H1 (cell line): ENCODE data around the gene DIAPH2. TPM values are rescaled to one million over a fixed set of nuclear protein-coding genes. Genes with fewer than 3 reads are reported as not detected.

Experiments
- FOSL1 ChIP-seq: IDR thresholded peaks from 2 replicates; pipeline ENCODE4 v1.6.1; 2011; ENCODE audit warnings: mild to moderate bottlenecking, low read depth, low read length, moderate library complexity; ENCODE audit not compliant: insufficient read depth
- NANOG ChIP-seq: IDR thresholded peaks from 2 replicates; pipeline ENCODE4 v1.6.1; 2011; ENCODE audit warnings: low read length, low read depth, mild to moderate bottlenecking, inconsistent platforms; ENCODE audit not compliant: insufficient read depth, poor library complexity, severe bottlenecking
- SP1 ChIP-seq: IDR thresholded peaks from 2 replicates; pipeline ENCODE4 v1.6.1; 2011; ENCODE audit warnings: low read depth, low read length
- TBP ChIP-seq: IDR thresholded peaks from 2 replicates; pipeline ENCODE4 v1.6.1; 2011; ENCODE audit warnings: low read depth, low read length, improper control_type of control experiment
- YY1 ChIP-seq: IDR thresholded peaks from 2 replicates; pipeline ENCODE4 v1.6.1; 2011; ENCODE audit warnings: low read depth, mild to moderate bottlenecking, low read length
- polyA plus RNA-seq, 7 experiments: library from polyadenylated mRNA; depleted of rRNA in 3 of 7; stranded (reverse) in 5 of 7; unstranded in 2 of 7; fragments of >200 nt in 5 of 7; fragments of 200-250 nt in 2 of 7; gene quantifications; 1 replicate in 5 of 7; 2 replicates in 1 of 7; 4 replicates in 1 of 7; pipeline versions ENCODE4 v1.2.1 to v1.2.3, GENCODE V29; 2011 to 2013; ENCODE audit warnings: missing spikeins in 2 of 7, mixed read lengths in 2 of 7
- total RNA-seq: library from RNA; stranded (reverse); fragmentation: NEBNext Ultra II Directional; extraction: Animal tissue kit (Norgen Biotek cat#: 25700); gene quantifications from 2 replicates; pipeline ENCODE4 v1.2.1, GENCODE V29; 2021

The DIAPH2 gene
- total and polyA plus RNA-seq, 2 of the 8 experiments (the other 6 are each of a cell fraction or from before 2014, with no cell fraction given), result 4.4 to 24.3 TPM

DNA sequence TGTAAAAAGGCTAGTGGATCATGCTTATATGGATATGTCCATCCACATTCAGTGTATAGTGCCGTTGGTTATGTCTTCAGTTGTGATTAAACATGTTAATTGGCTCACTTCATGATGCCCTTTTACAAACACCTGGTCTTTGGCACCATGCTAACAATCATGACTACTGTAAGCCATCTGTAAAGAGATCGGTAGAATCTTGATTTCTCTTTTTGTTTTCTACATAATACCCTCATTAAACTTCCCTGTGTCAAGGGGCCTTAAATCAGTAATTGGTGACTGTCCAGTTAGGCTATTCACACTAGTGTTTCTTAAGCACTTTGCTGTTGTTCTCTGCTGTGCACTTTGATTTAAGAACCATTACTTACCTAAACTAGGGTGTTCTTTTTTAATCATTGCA lies 674.3 kb downstream of the DIAPH2 start (continued):
- TF ChIP-seq TBP (no peak), FOSL1 (no peak), SP1 (no peak), NANOG (no peak), YY1 (no peak)
